Measurements from ENCODE around the gene PRUNE2.

The PRUNE2 gene

DNA sequence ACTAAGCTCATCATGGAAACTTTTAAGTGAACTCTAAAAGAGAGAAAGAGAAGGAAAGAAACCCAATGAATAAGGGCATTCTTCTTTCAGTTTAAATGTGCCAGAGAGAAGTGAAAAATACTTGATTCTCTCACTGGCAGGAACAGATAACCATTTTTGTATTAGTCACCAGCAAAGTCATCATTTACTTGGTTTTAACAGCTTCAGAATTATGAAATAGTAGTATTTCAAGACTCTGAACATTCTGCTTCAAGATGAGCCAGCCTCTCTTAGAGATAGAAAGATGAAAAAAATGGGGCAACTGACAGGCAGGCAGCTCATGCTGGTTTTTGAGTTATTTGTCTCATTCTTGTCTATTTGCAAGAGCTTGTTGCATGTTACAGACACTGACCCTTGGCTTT lies 343.4 kb downstream of the PRUNE2 start:
- Histone ChIP-seq H3K9ac (ENCODE audit: low read depth in 1 of 2, low read length in 2 of 2) (no peak overlapping the region), H3K27ac (ENCODE audit: low read depth in 2 of 2, low read length in 2 of 2) (no peak overlapping the region), H3K36me3 (ENCODE audit: control insufficient read depth in 2 of 2, insufficient read depth in 2 of 2, low read length in 2 of 2) (no peaks in the 10 kb centered on the region), H3K27me3 (ENCODE audit: control insufficient read depth in 2 of 2, insufficient read depth in 2 of 2, low read length in 2 of 2) (no peaks in the 10 kb centered on the region), H3K4me3 (ENCODE audit: low read length in 2 of 2) (no peak overlapping the region), H3K4me1 (ENCODE audit: control insufficient read depth in 2 of 2, insufficient read depth in 2 of 2, low read length in 2 of 2) (peaks cover 3% of the 10 kb centered on the region in 2 donors), H3K9me3 (ENCODE audit: control insufficient read depth in 2 of 2, low read length in 2 of 2) (no peaks in the 10 kb centered on the region)

DNA sequence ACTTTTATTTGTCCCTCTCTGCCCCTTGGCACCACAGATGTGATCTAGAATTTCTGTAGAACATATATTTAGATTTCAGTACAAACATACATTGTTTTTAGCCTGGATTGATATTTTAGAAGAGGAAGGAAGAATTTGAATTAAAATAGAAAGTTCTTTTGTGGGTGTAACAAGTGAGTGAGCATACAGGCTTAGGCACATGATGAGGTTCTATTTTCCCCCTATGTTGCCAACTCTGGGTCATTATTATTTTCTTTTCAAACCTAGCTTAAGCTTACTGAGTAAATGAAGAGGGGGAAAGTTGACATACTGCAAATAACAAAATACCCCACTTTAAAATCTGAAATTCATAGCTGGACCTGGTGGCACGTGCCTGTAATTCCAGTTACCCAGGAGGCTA lies 344.0 kb downstream of the PRUNE2 start:
- Histone ChIP-seq H3K27ac (ENCODE audit: low read depth in 2 of 2, low read length in 2 of 2) (no peak overlapping the region), H3K9ac (ENCODE audit: low read depth in 1 of 2, low read length in 2 of 2) (no peak overlapping the region), H3K9me3 (ENCODE audit: control insufficient read depth in 2 of 2, low read length in 2 of 2) (no peaks in the 10 kb centered on the region), H3K4me3 (ENCODE audit: low read length in 2 of 2) (no peak overlapping the region), H3K27me3 (ENCODE audit: control insufficient read depth in 2 of 2, insufficient read depth in 2 of 2, low read length in 2 of 2) (no peaks in the 10 kb centered on the region), H3K36me3 (ENCODE audit: control insufficient read depth in 2 of 2, insufficient read depth in 2 of 2, low read length in 2 of 2) (no peaks in the 10 kb centered on the region), H3K4me1 (ENCODE audit: control insufficient read depth in 2 of 2, insufficient read depth in 2 of 2, low read length in 2 of 2) (peaks cover 3% of the 10 kb centered on the region in 2 donors)
